GM12801 (cell line): ENCODE data around the gene FBXO21.

Experiments
- TF ChIP-seq, protein P1 (sequence below): IDR thresholded peaks from one replicate; pipeline ENCODE4 v1.5.1; 2011; ENCODE audit warnings: control low read depth; ENCODE audit not compliant: insufficient read length; ENCODE audit errors: extremely low read depth

Gene FBXO21

GRCh38 chr12:117190210-117190781 is at the start of gene FBXO21:
FBXO21 (minus strand) TSS chr12:117190470; CDS start chr12:117190456, 14 bp downstream.
- TF ChIP-seq, protein P1, sequence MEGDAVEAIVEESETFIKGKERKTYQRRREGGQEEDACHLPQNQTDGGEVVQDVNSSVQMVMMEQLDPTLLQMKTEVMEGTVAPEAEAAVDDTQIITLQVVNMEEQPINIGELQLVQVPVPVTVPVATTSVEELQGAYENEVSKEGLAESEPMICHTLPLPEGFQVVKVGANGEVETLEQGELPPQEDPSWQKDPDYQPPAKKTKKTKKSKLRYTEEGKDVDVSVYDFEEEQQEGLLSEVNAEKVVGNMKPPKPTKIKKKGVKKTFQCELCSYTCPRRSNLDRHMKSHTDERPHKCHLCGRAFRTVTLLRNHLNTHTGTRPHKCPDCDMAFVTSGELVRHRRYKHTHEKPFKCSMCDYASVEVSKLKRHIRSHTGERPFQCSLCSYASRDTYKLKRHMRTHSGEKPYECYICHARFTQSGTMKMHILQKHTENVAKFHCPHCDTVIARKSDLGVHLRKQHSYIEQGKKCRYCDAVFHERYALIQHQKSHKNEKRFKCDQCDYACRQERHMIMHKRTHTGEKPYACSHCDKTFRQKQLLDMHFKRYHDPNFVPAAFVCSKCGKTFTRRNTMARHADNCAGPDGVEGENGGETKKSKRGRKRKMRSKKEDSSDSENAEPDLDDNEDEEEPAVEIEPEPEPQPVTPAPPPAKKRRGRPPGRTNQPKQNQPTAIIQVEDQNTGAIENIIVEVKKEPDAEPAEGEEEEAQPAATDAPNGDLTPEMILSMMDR: no peak

DNA sequence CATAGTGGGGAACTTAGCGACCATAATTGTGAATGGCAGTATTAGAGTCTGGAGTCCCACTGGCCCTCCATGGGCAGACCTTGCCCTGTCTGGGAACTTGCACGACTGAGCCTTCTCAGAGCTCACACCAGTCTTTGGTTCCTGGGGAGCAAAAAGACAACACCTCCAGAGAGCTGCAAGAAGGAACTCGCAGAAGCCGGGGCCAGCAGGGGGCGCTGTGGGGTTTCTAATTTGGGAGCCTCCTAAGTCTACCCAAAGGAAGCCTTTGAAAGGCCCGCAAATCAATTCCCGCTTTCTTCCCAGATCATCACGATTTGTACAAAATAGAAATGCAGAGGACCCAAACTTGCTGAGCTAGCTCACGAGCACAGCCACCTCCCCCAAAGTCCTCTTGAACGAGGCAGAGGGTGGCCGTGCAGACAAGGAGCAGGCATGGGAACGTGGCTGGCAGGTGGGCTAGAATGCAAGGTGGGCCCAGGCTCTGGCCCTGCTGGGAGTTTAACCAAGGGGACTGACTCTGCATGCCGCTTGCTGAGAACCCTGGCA is 46.3 kb upstream of the FBXO21 start:
- TF ChIP-seq, protein P1: no peak

DNA sequence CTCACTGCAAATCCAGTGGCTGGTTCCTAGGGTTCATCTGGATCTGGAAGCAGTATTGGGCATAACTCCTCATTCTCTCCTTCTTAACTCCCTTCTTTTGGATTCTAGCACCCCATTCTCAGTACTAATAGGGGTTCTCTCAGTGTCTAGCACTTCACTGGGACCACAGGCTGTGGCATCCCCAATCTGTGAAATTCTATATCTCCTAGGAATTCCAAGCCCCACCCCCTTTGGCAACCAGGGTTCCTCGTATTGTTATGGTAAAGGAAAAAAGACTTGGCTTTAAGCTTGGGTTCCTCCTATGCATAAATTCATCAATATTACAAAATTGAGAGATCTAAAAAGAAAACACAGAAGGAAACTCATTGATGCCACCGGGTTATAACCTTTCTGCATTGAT is 45.0 kb upstream of the FBXO21 start:
- TF ChIP-seq, protein P1: no peak

DNA sequence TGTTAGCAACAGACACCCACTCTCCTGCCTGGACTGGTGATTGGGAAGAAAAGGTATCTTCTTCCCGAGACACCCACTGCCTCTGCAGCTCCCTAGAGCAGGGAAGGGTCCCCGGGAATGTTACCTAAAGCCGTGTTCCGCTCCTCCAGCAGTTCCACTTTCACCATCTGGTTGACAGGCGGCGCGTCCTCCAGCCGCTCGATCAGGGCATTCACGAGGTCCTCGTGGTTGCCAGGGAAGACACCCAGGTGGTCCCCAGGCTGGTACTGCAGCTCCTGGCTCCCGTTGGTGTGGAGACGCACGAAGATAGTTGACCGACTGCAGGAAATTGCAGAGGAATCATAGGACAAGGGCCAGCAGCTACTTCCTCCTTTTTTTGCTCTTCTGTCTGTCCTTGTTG is 44.2 kb upstream of the FBXO21 start:
- TF ChIP-seq, protein P1: no peak

- TF ChIP-seq, protein P1: no peak
These were observed 41.5 kb upstream of the FBXO21 start for GRCh38 chr12:117231750-117232149.

DNA sequence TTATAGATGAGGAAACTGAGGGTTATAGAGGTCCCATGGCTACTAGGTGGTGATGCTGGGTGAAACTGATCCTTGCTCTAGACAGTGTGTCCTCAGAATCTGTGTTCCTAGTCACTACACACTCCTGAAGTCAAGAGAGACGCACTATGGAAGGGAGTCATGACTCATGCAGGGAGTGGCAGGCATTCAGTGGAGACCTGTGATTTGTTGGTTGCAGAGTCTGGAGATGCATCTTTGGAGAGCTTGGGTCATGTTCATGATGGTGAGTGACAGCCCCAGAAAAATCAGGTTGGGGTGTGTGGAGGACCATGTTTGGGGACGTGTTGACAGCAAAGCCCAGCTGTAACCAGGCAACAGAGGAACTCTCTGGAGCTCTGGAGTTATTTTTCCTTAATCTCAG is 38.0 kb upstream of the FBXO21 start:
- TF ChIP-seq, protein P1: no peak

DNA sequence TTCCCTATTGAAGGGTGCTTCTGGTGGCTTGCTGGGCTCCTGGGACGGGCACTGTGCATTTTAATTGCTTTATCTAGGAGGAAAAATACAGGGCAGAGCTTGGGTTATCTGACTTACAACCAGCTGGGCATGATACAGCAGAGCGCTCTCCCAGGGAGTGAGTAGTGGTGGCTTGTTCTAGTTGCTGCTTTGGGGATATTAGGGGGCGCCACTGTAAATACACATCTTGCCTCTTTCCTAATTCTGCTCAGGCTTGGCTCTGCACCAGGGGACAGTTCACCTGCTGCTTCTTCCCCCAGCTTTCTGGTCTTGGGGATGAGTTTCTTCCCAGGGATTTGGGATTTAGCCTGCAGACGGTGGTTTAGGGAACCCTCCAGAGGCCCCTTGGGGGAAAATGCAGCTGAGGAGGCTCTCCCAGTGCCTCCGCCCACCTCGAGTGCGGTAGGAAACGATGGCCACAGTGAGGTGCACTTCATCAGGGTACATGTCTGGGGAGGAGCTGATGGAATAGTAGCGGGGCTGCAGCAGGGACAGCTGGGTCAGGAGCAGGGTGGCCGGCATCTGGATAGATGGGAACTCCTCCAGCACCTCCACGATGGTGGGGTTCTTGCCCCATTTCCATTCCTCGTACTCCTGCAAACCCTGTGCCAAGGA is 36.9 kb upstream of the FBXO21 start:
- TF ChIP-seq, protein P1: no peak
